ENCODE measurements around the gene POLH. TPM values are rescaled to one million over a fixed set of nuclear protein-coding genes. Genes with fewer than 3 reads are reported as not detected.

The POLH gene
- total RNA-seq, 1 donor, result 26.4 TPM

- Histone ChIP-seq H3K4me3 (ENCODE audit: insufficient read depth, low read length) (no peak overlapping the region), H4K20me1 (ENCODE audit: insufficient read depth, low read length) (no peaks in the 10 kb centered on the region), H3K27me3 (ENCODE audit: insufficient read depth, low read length) (no peaks in the 10 kb centered on the region), H2AFZ (ENCODE audit: low read length) (no peak overlapping the region), H3K27ac (ENCODE audit: low read depth, low read length) (no peak overlapping the region), H3K4me1 (ENCODE audit: insufficient read depth, low read length) (no peaks in the 10 kb centered on the region), H3K9me3 (ENCODE audit: low read depth, low read length) (no peaks in the 10 kb centered on the region), H3K36me3 (ENCODE audit: insufficient read depth, low read length) (peaks cover 86% of the 10 kb centered on the region), H3K79me2 (ENCODE audit: insufficient read depth, low read length) (no peaks in the 10 kb centered on the region), H3K4me2 (ENCODE audit: insufficient read depth, low read length) (no peak overlapping the region)
- TF ChIP-seq CTCF (IDR thresholded peaks at IDR 0.05; ENCODE audit: extremely low read depth, low read depth, low read length), result no peak
- DNase-seq (ENCODE audit: insufficient read length, low spot score, missing footprints), result no peak
These were observed 16.7 kb upstream of the POLH start for GRCh38 chr6:43559328-43559727.

- no peak overlapping the region for H3K4me2 ChIP-seq (ENCODE audit: insufficient read depth, low read length)
- no peak overlapping the region for H3K4me3 ChIP-seq (ENCODE audit: insufficient read depth, low read length)
- H3K27ac ChIP-seq (ENCODE audit: low read depth, low read length), result no peak overlapping the region
- no peak for DNase-seq (ENCODE audit: insufficient read length, low spot score, missing footprints)
- H3K36me3 ChIP-seq (ENCODE audit: insufficient read depth, low read length), result peaks cover 63% of the 10 kb centered on the region
- H3K27me3 ChIP-seq (ENCODE audit: insufficient read depth, low read length), result no peaks in the 10 kb centered on the region
- no peaks in the 10 kb centered on the region for H3K9me3 ChIP-seq (ENCODE audit: low read depth, low read length)
- peaks cover 10% of the 10 kb centered on the region for H4K20me1 ChIP-seq (ENCODE audit: insufficient read depth, low read length)
- no peak overlapping the region for H2AFZ ChIP-seq (ENCODE audit: low read length)
- peaks cover 6% of the 10 kb centered on the region for H3K4me1 ChIP-seq (ENCODE audit: insufficient read depth, low read length)
- TF ChIP-seq CTCF (IDR thresholded peaks at IDR 0.05; ENCODE audit: extremely low read depth, low read depth, low read length), result no peak
- peaks cover 45% of the 10 kb centered on the region for H3K79me2 ChIP-seq (ENCODE audit: insufficient read depth, low read length)
These were observed 5.0 kb upstream of the POLH start for GRCh38 chr6:43570876-43571441.

- H2AFZ ChIP-seq (ENCODE audit: low read length), result no peak overlapping the region
- no peaks in the 10 kb centered on the region for H3K9me3 ChIP-seq (ENCODE audit: low read depth, low read length)
- no peak overlapping the region for H3K4me3 ChIP-seq (ENCODE audit: insufficient read depth, low read length)
- no peak overlapping the region for H3K27ac ChIP-seq (ENCODE audit: low read depth, low read length)
- DNase-seq (ENCODE audit: insufficient read length, low spot score, missing footprints), result no peak
- H3K79me2 ChIP-seq (ENCODE audit: insufficient read depth, low read length), result peaks cover 55% of the 10 kb centered on the region
- H4K20me1 ChIP-seq (ENCODE audit: insufficient read depth, low read length), result peaks cover 10% of the 10 kb centered on the region
- no peak for TF ChIP-seq CTCF (IDR thresholded peaks at IDR 0.05; ENCODE audit: extremely low read depth, low read depth, low read length)
- peaks cover 6% of the 10 kb centered on the region for H3K4me1 ChIP-seq (ENCODE audit: insufficient read depth, low read length)
- no peaks in the 10 kb centered on the region for H3K27me3 ChIP-seq (ENCODE audit: insufficient read depth, low read length)
- H3K36me3 ChIP-seq (ENCODE audit: insufficient read depth, low read length), result peaks cover 55% of the 10 kb centered on the region
- no peak overlapping the region for H3K4me2 ChIP-seq (ENCODE audit: insufficient read depth, low read length)
These were observed 4.0 kb upstream of the POLH start for GRCh38 chr6:43572015-43572414.

GRCh38 chr6:43575105-43575771 lies 747 bp upstream of the POLH start:
- H3K27me3 ChIP-seq (ENCODE audit: insufficient read depth, low read length), result no peaks in the 10 kb centered on the region
- H3K27ac ChIP-seq (ENCODE audit: low read depth, low read length), result peak overlapping the region; percentile 69
- TF ChIP-seq CTCF (IDR thresholded peaks at IDR 0.05; ENCODE audit: extremely low read depth, low read depth, low read length), result no peak
- H3K36me3 ChIP-seq (ENCODE audit: insufficient read depth, low read length), result peaks cover 32% of the 10 kb centered on the region
- H4K20me1 ChIP-seq (ENCODE audit: insufficient read depth, low read length), result peaks cover 13% of the 10 kb centered on the region
- H3K4me2 ChIP-seq (ENCODE audit: insufficient read depth, low read length), result peak overlapping the region; percentile 93
- peak overlapping the region; percentile 98 for H3K4me3 ChIP-seq (ENCODE audit: insufficient read depth, low read length)
- peak overlapping the region; percentile 97 for H2AFZ ChIP-seq (ENCODE audit: low read length)
- peaks cover 82% of the 10 kb centered on the region for H3K79me2 ChIP-seq (ENCODE audit: insufficient read depth, low read length)
- H3K4me1 ChIP-seq (ENCODE audit: insufficient read depth, low read length), result peaks cover 18% of the 10 kb centered on the region
- no peaks in the 10 kb centered on the region for H3K9me3 ChIP-seq (ENCODE audit: low read depth, low read length)
- peak; percentile 90 for DNase-seq (ENCODE audit: insufficient read length, low spot score, missing footprints)

Data from osteoblast (primary cell).